HG03045 (cell line): ENCODE measurements around the gene OCA2.
"Not testable (repeated sequence)": the region's sequence is repeated elsewhere in the genome, so short reads cannot be mapped to it uniquely, and the experiment has no call there.

Source experiments
- ATAC-seq: cut with Tn5 transposase; IDR thresholded peaks from one replicate; pipeline ENCODE4 v1.9.1; 2021; ENCODE audit warnings: mild to moderate bottlenecking, moderate library complexity; ENCODE audit not compliant: unreplicated experiment

The OCA2 gene

DNA sequence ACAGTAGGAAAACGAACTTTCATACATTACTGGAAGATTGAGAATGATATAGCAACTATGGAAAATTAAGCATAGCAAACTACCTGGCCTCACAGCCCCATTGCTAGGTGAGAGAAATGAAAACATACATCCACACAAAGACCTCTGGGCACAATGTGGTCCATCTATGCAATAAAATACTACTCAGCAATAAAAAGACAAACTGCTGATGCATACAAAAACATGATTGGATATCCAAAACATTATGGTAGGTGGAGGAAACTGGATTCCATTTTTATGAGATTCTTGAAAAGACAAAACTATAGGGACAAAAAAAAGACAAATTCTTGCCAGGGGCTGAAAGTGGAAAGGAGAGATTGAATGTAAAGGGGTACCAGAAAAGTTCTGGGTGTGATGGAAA, 308.8 kb downstream of the OCA2 start:
- no peak for ATAC-seq

DNA sequence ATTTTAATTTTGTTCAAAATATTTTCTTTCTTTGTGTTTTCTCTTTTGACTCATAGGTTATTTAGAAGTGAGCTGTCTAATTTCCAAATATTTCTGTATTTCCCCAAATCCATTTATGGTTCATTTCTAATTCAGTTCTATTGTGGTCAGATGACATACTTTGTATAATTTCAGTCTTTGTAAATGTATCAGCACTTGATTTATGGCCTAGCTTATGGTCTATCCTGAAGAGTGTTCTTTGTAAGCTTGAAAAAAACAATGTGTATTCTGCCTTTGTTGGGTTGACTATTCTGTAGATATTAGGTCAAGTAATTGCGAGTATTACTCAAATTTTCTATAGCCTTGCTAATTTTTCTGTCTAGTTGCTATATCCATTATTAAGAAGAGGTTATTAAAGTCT, 311.2 kb downstream of the OCA2 start:
- no peak for ATAC-seq

DNA sequence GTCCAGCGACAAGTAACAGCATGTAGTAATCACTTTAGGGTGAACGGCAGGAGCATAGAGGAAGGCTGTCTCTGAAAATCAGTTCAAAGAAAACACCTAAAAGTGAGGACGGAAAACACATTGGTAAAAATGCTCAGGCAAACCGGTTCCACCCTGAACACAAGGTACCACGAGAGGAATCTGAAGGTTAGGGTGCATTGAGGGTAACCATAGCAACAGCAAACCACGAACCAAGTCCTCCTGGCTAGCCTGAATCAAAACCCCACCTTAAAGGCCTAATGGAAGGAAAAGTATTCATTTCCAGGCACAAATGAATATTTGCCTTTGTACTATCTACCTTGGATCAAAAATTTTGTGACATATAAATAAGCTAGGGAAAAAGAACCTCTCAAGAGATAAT, 315.0 kb downstream of the OCA2 start:
- ATAC-seq: no peak

DNA sequence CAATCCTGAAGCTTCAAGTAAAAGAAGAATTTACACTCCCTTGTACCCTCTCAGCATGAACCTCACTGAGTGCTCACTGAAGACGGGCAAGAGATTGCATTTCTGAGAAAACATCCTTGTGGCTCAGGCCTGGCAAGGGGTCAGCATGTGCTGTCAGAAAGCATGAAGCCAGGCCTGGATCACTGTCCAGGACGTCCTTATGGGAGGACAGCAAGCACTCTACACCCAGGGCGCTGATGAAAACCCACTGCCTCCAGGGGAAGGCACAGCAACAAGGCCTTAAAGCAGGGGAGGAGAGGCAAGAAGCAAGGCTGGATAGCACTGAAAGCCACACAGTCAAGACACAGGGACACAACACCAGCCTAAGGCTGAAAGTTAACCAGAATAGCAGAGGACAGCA, 315.4 kb downstream of the OCA2 start:
- ATAC-seq: no peak

DNA sequence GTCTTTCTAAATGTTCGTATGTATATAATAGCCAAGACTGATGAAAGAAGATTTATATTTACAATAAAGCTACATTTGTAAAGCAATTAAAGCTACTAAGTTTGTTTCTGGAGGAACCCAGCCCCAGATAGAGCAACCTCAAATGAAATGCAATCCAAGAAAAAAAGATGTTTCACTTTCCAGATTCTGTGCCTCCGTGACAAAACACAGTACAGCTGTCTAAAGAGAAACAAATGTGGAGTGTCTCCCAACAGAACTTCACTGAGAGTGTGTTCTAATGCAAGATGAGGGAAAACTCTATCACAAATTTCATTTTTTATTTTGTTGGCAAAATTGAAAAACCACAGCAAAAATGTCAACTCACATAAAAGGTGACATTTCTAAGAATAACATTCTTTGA, 317.0 kb downstream of the OCA2 start:
- ATAC-seq: no peak

DNA sequence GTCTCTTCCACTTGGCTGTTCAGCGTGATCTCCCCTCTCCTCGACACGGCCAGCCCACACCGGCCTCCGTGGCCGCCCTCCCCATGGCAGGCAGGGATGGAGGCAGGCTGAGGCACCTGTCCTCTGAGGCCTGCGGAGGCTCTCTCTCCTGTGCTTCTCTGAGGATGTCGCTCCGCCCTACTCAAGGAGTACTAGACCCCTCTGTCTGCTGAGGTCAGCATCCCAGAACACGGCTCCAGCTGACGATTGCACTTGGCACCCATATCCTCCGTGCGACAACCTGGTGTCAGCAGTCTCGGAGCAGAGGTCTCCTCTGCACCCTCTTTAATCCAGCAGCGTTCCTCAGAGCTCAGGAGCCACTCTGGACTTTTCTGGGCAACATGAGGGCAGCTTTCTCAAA, 322.6 kb downstream of the OCA2 start:
- ATAC-seq: no peak

DNA sequence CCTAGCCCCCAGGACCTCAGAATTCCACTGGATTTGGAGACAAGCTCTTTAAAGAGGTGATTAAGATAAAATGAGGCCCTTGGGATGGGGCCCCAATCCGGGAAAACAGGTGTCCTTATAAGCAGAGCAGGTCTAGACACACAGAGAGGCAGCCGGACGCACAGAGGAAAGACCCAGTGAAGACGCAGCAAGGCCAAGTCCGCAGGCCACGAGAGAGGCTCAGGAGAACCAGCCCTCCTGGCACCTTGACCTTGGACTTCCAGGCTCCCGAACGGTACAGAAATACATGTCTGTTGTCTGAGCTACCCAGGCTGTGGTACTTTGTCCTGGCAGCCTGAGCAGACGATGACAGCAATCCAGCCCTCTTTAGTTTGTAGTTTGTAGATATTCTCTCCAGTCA, 324.5 kb downstream of the OCA2 start:
- no peak for ATAC-seq

DNA sequence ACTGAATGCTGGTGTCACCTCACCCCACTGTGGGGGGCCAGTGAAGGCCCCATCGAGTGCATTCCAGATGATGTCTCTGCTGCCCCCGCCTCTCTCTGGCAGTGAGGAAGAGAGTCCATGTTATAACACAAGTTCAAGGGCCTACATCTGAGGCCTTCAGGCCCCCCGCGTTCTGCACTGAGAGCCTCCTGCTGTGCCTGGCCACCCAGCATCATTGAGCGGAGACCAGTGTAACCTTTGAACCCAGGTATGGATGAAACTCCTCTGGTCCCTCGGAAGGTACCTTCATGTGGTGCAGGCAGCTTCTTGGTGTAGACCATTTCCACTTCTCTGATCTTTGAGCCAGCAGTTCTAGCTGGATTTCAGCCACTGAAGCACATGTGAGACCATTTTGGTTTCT, 324.9 kb downstream of the OCA2 start:
- no peak for ATAC-seq

DNA sequence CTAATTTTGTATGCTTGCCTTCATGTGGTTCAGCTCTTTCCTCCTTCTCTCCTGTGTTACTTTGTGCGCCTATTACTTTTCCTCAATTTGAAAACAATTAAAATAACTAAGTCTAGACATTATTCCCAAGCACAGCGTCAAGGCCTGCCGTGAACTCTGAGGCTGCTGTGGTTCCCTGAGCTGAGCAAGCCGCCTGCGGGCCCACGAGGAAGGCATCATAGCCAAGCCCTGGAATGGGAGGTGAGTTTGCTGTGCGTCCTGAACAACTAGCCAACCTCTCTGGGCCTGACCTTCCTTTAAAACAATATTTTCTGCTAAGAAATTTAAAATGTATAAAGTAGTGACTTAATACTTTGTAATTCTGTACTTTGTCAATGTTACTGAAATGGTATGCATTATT, 327.2 kb downstream of the OCA2 start:
- no peak for ATAC-seq

DNA sequence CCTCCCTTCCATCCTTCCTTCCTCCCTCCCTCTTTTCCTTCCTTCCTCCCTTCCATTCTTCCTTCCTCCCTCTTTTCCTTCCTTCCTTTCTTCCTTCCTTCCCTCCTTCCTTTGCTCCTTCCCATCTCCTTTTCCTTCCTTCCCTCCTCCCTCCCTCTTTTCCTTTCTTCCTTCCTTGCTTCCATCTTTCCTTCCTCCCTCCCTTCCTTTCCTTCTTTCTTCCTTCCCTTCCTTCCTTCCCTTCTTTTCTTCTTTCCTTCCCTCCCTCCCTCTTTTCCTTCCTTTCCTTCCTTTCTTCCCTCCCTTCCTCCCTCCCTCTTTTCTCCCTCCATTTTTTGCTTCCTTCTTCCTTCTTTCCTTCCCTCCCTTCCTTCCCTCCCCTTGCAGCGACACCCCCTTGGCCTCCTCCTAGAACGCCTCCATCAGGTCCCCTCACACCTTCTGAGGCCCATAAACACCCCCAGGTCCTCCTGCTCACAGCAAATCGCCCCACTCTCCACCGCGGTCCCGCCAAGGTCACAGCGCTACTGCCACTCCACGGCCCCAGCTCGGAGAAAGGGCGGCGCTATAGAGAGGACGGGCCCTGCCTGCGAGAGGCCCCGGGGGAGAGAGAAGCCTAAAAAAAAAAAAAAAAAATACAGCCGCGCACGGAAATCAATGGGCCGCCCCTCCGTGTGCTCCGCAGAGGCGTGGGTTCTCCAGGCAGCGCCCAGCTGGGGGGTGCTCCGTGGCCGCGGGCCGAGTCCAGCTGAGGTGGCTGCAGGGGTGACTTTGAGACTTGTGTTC, 328.2 kb downstream of the OCA2 start:
- no peak for ATAC-seq

DNA sequence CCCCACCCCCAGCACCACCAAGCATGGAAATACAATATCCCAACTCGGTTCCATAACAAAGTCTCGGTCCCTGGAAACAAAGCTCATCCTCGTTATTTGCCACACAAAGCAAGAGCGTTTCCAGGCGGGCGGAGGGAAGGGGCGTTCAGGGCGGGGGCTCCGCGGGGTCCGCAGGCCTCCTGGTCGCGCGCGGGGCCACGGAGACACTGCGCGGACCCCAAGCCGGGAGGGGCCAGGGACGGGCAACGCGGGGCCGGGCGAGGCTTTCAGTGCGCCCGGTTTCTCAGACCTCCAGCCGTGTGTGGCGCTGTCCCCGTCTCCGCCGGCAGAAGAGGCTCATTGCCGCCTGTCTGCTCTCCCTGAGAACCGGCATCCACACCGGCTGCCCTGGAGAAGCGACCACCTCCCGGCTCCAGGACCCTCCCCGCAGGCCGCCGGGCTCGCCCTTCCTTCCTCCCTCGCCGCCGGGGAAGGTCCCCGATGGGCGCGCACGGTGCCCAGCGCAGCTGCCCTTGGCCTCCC, 329.0 kb downstream of the OCA2 start:
- ATAC-seq: no peak

DNA sequence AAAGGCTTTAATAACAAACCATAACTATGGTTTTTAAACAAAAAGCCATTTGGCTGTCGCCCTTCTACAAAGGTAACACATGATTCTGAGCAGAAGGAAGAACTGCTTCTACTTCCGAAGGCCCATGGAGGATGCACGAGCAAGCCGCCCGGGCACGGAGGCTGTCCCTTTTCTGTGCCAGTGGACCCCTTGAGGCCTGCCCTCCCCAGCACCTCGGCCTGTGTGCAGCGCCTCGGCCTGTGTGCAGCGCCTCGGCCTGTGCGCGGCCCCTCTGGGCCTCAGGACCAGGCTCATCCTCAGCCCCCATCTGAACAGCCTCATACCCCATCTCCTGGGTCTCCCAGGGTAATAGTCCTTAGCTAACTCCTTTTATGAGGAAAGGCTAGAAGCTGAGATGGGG, 329.5 kb downstream of the OCA2 start:
- no peak for ATAC-seq

DNA sequence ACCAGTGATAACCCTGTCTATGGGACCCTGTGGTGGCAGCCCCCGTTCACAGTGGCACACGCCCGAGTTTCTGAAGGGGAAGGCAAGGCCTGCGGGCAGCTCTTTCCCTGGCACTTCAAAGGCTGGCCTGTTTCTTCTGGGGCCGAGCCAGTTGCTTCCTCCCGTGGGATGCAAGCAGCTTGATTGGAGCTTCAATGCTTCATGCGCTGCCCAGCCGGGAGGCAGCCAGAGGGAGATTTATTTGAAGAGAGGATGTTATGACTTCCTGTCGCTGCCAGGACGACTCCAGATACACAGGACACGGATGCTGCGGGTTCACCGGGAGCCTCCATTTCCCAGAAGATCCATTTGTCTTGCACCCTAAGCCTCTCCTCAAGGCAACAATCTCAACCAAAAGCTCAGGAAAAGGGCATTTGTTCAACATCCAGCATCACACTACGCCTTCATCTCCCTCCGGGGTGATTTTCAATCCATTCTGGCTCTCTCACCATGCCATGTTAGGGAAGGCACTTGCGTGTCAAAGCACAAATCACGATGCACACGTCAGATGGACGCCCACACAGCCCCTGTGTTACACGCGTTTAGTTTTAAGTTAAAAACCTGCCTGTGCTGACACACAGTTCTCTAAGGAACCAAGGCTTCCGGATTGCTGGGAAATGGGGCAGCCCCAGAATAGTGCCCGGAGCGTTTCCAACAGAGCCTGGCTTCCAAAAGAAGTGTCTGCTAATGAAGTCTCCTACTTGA, 330.2 kb downstream of the OCA2 start:
- no peak for ATAC-seq

DNA sequence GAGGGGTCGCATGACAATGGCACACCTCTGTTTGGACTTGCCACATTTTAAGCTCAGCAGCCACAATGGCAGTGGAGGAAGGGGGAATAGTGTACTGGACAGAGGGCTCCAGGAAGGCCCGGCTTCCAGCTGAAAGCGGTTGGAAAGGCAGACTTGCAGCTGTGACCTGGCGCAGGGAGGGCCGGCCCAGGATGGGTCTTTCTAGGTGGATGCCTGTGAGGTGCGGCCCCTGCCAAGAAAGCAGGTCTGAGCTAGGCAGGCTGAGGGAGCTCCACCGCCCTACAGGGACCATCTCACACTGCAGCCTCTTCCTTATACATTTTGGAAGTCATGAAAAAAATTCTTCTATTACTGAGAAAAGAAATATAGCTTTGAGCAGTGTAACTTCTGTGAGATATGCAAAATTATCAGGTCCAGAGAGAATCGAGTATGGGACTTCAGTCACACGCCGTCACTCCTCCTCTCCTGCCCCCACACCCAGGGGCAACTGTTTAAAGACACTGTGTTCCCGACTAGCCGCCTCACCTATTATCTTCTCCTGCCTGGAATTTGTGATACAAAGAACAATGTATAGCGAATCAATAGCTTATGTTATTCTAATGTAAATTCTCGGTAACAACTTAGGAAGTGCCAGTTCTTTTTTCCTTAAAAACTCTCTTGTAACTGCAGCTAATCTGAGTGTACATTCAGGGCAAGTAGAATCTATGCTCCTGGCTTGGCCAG, 331.0 kb downstream of the OCA2 start:
- no peak for ATAC-seq

DNA sequence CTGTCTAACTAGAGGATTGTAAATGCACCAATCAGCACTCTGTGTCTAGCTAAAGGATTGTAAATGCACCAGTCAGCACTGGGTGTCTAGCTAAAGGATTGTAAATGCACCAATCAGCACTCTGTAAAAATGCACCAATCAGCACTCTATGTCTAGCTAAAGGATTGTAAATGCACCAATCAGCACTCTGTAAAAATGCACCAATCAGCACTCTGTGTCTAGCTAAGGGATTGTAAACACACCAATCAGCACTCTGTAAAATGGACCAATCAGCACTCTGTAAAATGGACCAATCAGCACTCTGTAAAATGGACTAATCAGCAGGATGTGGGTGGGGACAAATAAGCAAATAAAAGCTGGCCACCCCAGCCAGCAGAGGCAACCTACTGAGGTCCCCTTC, 331.7 kb downstream of the OCA2 start:
- not testable (repeated sequence) for ATAC-seq

DNA sequence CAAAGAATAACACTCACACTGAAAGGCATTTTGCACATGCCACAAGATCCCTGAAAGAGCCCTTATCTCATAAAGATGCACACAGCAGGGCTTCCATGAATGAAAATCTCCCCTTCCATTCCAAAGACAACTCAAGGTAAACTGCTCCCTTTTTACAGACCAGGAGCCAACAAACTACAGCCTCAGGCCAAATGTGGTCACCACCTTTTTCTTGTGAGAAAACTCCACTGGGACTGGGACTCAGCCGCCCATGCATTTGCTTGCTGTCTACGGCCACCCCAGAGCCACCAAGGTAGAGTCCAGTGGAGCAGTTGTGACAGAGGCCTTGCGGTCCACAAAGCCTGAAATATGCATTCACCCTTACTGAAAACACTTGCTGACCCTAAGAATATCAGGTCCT, 334.8 kb downstream of the OCA2 start:
- ATAC-seq: no peak

DNA sequence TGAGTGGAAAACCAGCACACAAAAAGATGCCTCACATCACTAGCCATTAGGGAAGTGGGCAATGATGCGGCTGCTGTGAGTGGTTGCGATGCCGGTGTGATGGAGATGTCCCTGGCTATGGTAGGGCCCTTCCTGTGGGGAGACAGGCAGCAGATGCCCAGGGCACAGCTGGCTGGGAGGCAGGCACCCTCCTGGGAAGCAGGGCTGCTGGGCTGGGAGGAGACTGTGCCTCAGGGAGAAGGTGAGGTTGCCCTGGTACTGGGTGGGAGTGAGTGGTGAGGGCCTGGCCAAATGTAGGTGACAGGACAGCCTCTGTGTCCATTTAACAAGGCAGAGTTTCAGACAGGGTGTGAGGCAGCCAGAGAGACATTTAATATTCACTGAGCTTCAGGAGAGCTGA, 335.6 kb downstream of the OCA2 start:
- no peak for ATAC-seq

DNA sequence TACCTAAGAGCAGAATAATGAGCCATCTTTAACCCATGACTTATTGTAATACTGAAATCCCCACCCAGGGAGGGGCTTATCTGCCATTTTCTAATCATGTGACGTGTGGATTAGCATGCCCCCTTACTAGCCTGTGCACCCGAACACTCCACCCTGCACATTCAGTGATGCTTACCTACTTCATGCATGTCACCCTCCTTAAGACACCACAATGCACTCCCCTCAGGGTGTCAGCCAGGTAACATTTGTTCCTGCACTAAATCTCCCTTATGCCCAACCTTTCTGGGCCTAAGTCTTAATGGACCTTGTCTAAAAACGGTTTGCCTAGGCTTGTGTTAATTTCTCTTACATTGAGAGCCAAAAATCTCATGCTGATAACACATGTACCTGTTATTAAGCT, 336.6 kb downstream of the OCA2 start:
- no peak for ATAC-seq

DNA sequence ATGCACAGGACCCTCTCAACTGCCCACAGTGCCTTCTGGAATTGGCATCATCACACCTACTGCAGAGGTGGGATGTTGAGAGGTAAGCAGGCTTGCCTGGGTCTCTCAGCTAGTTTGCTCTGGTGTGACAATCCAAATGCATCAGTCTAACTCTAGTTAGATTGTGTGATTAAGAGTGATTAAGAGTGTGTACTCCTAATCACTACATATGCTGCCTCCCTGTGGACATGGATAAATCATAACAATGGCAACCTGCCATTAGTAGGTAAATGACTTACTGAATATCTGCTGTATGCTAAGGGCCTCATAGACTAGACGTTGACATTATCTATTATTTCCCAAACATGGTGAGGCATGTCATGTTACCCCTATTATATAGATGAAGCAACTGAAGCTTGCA, 342.1 kb downstream of the OCA2 start:
- ATAC-seq: no peak

DNA sequence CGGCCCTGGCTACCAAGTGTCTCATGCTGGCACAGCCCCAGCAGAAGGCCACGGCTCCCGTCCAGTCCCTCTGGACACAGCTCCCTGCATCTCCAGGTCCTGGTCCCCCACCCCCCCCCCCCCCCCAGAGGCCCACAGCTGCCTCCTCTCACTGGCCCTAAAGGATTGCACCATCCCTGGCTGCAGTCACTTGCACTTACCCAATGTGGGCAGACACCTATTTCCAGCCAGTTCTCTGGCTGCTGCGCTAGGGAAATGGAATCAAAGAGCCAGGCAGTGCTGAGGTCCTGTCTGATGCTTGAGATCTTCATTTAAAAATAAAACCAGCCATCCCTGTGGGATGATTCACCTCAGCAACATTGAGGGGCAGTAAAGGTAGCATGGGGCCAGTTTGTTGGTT, 346.4 kb downstream of the OCA2 start:
- ATAC-seq: no peak

DNA sequence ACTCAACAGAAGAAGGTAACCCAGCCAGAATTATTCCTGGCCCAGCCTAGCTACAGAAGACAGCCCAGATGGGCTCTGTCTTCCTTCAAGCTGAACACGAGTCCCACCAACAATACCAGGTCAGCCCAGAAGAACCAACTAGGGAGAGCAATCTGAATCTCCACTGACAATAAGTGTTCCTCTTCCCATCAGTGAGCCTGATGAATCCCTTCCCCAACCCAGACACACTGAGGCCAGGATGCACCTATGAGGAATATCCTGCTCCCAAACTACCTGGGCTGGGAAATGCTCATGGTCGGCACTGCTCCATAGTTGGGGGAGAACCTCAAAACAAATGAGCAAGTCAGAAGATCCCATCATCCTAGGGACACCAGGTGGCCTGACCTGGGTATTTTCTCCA, 351.1 kb downstream of the OCA2 start:
- no peak for ATAC-seq
